ENCODE results near the gene ZDHHC14.

- no peak for TF ChIP-seq MAX (IDR thresholded peaks at IDR 0.05)
- TF ChIP-seq RAD21 (conservative IDR thresholded peaks at IDR 0.05 in 1 of 2, IDR thresholded peaks at IDR 0.05 in 1 of 2): no peak
- TF ChIP-seq CTCF (IDR thresholded peaks at IDR 0.05): no peak
- no peak for TF ChIP-seq EP300 (IDR thresholded peaks at IDR 0.05)
- no peak for TF ChIP-seq POLR2A (IDR thresholded peaks at IDR 0.05; ENCODE audit: low read length)
- no peak for TF ChIP-seq MYC (IDR thresholded peaks at IDR 0.05; ENCODE audit: borderline replicate concordance, low read length)
- no peak for TF ChIP-seq ZC3H11A (IDR thresholded peaks at IDR 0.05)
These were observed 182.8 kb downstream of the ZDHHC14 start for GRCh38 chr6:157563611-157564284.

All from A549 (cell line).